HG03460 (cell line): ENCODE measurements around the gene ANO7.

ENCODE experiments used
- ATAC-seq: cut with Tn5 transposase; IDR thresholded peaks from one replicate; pipeline ENCODE4 v1.9.1; 2021; ENCODE audit not compliant: unreplicated experiment

Gene ANO7

GRCh38 chr2:241226723-241227572, 38.5 kb downstream of the ANO7 start:
- no peak for ATAC-seq

- ATAC-seq: no peak
These were observed 39.1 kb downstream of the ANO7 start for GRCh38 chr2:241227594-241227993.

GRCh38 chr2:241228081-241228859, 39.8 kb downstream of the ANO7 start:
- no peak for ATAC-seq

- ATAC-seq: no peak
These were observed 40.5 kb downstream of the ANO7 start for GRCh38 chr2:241228860-241229516.

GRCh38 chr2:241229563-241230401, 41.3 kb downstream of the ANO7 start:
- no peak for ATAC-seq

- ATAC-seq: no peak
These were observed 42.0 kb downstream of the ANO7 start for GRCh38 chr2:241230435-241230834.

GRCh38 chr2:241232736-241233575, 44.5 kb downstream of the ANO7 start:
- ATAC-seq: no peak

GRCh38 chr2:241234066-241234790, 45.8 kb downstream of the ANO7 start:
- ATAC-seq: no peak

- ATAC-seq: no peak
These were observed 46.7 kb downstream of the ANO7 start for GRCh38 chr2:241234962-241235740.

- no peak for ATAC-seq
These were observed 47.5 kb downstream of the ANO7 start for GRCh38 chr2:241235859-241236593.

GRCh38 chr2:241237047-241237446, 48.6 kb downstream of the ANO7 start:
- ATAC-seq: no peak

GRCh38 chr2:241237949-241238371, 49.5 kb downstream of the ANO7 start:
- no peak for ATAC-seq

GRCh38 chr2:241238693-241239198, 50.3 kb downstream of the ANO7 start:
- no peak for ATAC-seq

GRCh38 chr2:241239552-241240202, 51.2 kb downstream of the ANO7 start:
- no peak for ATAC-seq

GRCh38 chr2:241240320-241241004, 52.0 kb downstream of the ANO7 start:
- no peak for ATAC-seq

- ATAC-seq: no peak
These were observed 53.2 kb downstream of the ANO7 start for GRCh38 chr2:241241669-241242068.
